IMR-90 (cell line): ENCODE data around the gene GOLGA1. TPM values are rescaled to one million over a fixed set of nuclear protein-coding genes. Genes with fewer than 3 reads are reported as not detected.

Source experiments
- ATAC-seq: fragments of 200-7000 bp; cut with Tn5 transposase; 2 replicates; pipeline ENCODE4 v1.9.1; 2020; ENCODE audit warnings: low read depth, mild to moderate bottlenecking, moderate library complexity
- BruUV-seq: library from RNA; stranded (reverse); fragments of 400-500 nt; replicated peaks from 2 replicates; lab custom pipeline; 2021; lab: Mats Ljungman, UMichigan
- CTCF ChIA-PET: fragments of 300-600 bp; formaldehyde crosslinking; extraction: SDS; loops from one replicate; lab custom pipeline; 2021; ENCODE audit warnings: antibody characterized with exemption; lab: Yijun Ruan, JAX
- POLR2A ChIA-PET: fragments of 300-600 bp; sonication (Branson Sonifier 250); formaldehyde crosslinking; loops from one replicate; lab custom pipeline; 2022; ENCODE audit warnings: antibody characterized with exemption; ENCODE audit not compliant: unreplicated experiment; lab: Charles Lee
- DNase-seq: peaks from one replicate; pipeline ENCODE4 v3.0.0; 2013
- H2AFZ ChIP-seq: replicated peaks from 2 replicates; pipeline ENCODE3; 2013; ENCODE audit warnings: low read length, mild to moderate bottlenecking; ENCODE audit not compliant: poor library complexity
- H2AK5ac ChIP-seq: 2 replicates; pipeline ENCODE4 v1.6.1; 2013; ENCODE audit warnings: low read depth, low read length, inconsistent platforms
- H2AK9ac ChIP-seq: replicated peaks from 2 replicates; pipeline ENCODE3; 2013; ENCODE audit warnings: mild to moderate bottlenecking, low read depth, low read length, moderate library complexity; ENCODE audit not compliant: poor library complexity
- H2BK120ac ChIP-seq: 2 replicates; pipeline ENCODE4 v1.6.1; 2013; ENCODE audit warnings: low read depth, low read length, inconsistent platforms
- H2BK15ac ChIP-seq: 3 replicates; pipeline ENCODE4 v1.6.1; 2013; ENCODE audit warnings: low read depth, low read length, inconsistent platforms
- H2BK20ac ChIP-seq: 2 replicates; pipeline ENCODE4 v1.6.1; 2013; ENCODE audit warnings: low read depth, mild to moderate bottlenecking, inconsistent platforms, low read length, moderate library complexity
- H2BK5ac ChIP-seq: 2 replicates; pipeline ENCODE4 v1.6.1; 2013; ENCODE audit warnings: mild to moderate bottlenecking, low read depth, low read length, inconsistent platforms; ENCODE audit not compliant: poor library complexity, severe bottlenecking
- H3K14ac ChIP-seq: replicated peaks from 2 replicates; pipeline ENCODE4 v1.6.1; 2013; ENCODE audit warnings: low read depth, low read length, inconsistent platforms
- H3K18ac ChIP-seq: 2 replicates; pipeline ENCODE4 v1.6.1; 2013; ENCODE audit warnings: low read depth, low read length, control low read depth
- H3K23ac ChIP-seq: 2 replicates; pipeline ENCODE4 v1.6.1; 2013; ENCODE audit warnings: low read depth, low read length, inconsistent platforms
- H3K27ac ChIP-seq: 2 replicates; pipeline ENCODE4 v1.5.1; 2013; ENCODE audit warnings: mild to moderate bottlenecking, control low read depth, low read length; ENCODE audit not compliant: insufficient read depth
- H3K27me3 ChIP-seq: 2 replicates; pipeline ENCODE4 v1.6.1; 2013; ENCODE audit warnings: low read length; ENCODE audit not compliant: control insufficient read depth, insufficient read depth
- H3K36me3 ChIP-seq: 2 replicates; pipeline ENCODE4 v1.6.1; 2013; ENCODE audit warnings: low read length, mixed read lengths; ENCODE audit not compliant: control insufficient read depth, insufficient read depth
- H3K4ac ChIP-seq: 2 replicates; pipeline ENCODE4 v1.6.1; 2013; ENCODE audit warnings: low read depth, low read length, inconsistent platforms
- H3K4me1 ChIP-seq: 2 replicates; pipeline ENCODE4 v1.6.1; 2013; ENCODE audit warnings: low read length, mixed read lengths; ENCODE audit not compliant: control insufficient read depth, insufficient read depth
- H3K4me2 ChIP-seq: 2 replicates; pipeline ENCODE4 v1.6.1; 2013; ENCODE audit warnings: low read depth, mild to moderate bottlenecking, control low read depth, low read length, moderate library complexity
- H3K4me3 ChIP-seq: 2 replicates; pipeline ENCODE4 v1.5.1; 2013; ENCODE audit warnings: low read depth, mild to moderate bottlenecking, control low read depth, low read length, moderate library complexity; ENCODE audit not compliant: insufficient read depth
- H3K56ac ChIP-seq: 2 replicates; pipeline ENCODE4 v1.6.1; 2013; ENCODE audit warnings: low read length, inconsistent platforms; ENCODE audit not compliant: insufficient read depth; ENCODE audit errors: extremely low read depth
- H3K79me1 ChIP-seq, 2 experiments: 2 replicates each; pipeline ENCODE4 v1.6.1; 2013; ENCODE audit warnings: low read length in 2 of 2, inconsistent platforms in 1 of 2, low read depth in 1 of 2
- H3K9ac ChIP-seq: 2 replicates; pipeline ENCODE4 v1.6.1; 2013; ENCODE audit warnings: low read depth, low read length, control low read depth
- H3K9me1 ChIP-seq: 2 replicates; pipeline ENCODE4 v1.6.1; 2013; ENCODE audit warnings: low read length, inconsistent platforms; ENCODE audit not compliant: insufficient read depth
- H3K9me3 ChIP-seq: 2 replicates; pipeline ENCODE4 v1.6.1; 2013; ENCODE audit warnings: low read length; ENCODE audit not compliant: control insufficient read depth, insufficient read depth
- H4K20me1 ChIP-seq: 2 replicates; pipeline ENCODE4 v1.6.1; 2013; ENCODE audit warnings: low read length, inconsistent platforms; ENCODE audit not compliant: insufficient read depth
- H4K5ac ChIP-seq: 2 replicates; pipeline ENCODE4 v1.6.1; 2013; ENCODE audit warnings: mild to moderate bottlenecking, low read depth, low read length, control low read depth
- H4K8ac ChIP-seq, 2 experiments: 2 replicates each; pipeline ENCODE4 v1.6.1; 2013; ENCODE audit warnings: low read depth in 2 of 2, low read length in 2 of 2, control low read depth in 1 of 2, inconsistent platforms in 1 of 2
- H4K91ac ChIP-seq: 2 replicates; pipeline ENCODE4 v1.6.1; 2013; ENCODE audit warnings: low read depth, low read length, inconsistent platforms; ENCODE audit not compliant: insufficient read depth
- BHLHE40 ChIP-seq: fragments of 150-350 bp; IDR thresholded peaks from 2 replicates; pipeline ENCODE4 v1.6.1; 2016; ENCODE audit warnings: mild to moderate bottlenecking, low read depth, low read length
- CEBPB ChIP-seq: IDR thresholded peaks from 2 replicates; pipeline ENCODE4 v1.6.1; 2012; ENCODE audit warnings: low read depth, low read length, improper control_type of control experiment
- CHD1 ChIP-seq: IDR thresholded peaks from 2 replicates; pipeline ENCODE4 v1.6.1; 2012; ENCODE audit warnings: low read depth, low read length, improper control_type of control experiment
- FOS ChIP-seq: fragments of 150-350 bp; IDR thresholded peaks from 2 replicates; pipeline ENCODE4 v1.6.1; 2016; ENCODE audit warnings: low read depth, low read length
- MAFK ChIP-seq: IDR thresholded peaks from 2 replicates; pipeline ENCODE4 v1.6.1; 2012; ENCODE audit warnings: low read depth, low read length, improper control_type of control experiment
- MAZ ChIP-seq: IDR thresholded peaks from 2 replicates; pipeline ENCODE4 v1.6.1; 2012; ENCODE audit warnings: low read depth, mild to moderate bottlenecking, low read length, improper control_type of control experiment, moderate library complexity, borderline replicate concordance
- NFE2L2 ChIP-seq: fragments of 150-350 bp; IDR thresholded peaks from 2 replicates; pipeline ENCODE4 v1.6.1; 2016; ENCODE audit warnings: low read depth, mild to moderate bottlenecking, low read length
- POLR2A ChIP-seq: IDR thresholded peaks from 2 replicates; pipeline ENCODE4 v1.6.1; 2012; ENCODE audit warnings: mild to moderate bottlenecking, low read depth, low read length
- RAD21 ChIP-seq: IDR thresholded peaks from 2 replicates; pipeline ENCODE4 v1.6.1; 2012; ENCODE audit warnings: low read length, improper control_type of control experiment
- RCOR1 ChIP-seq: IDR thresholded peaks from 2 replicates; pipeline ENCODE4 v1.6.1; 2012; ENCODE audit warnings: mild to moderate bottlenecking, low read length, improper control_type of control experiment; ENCODE audit not compliant: insufficient replicate concordance
- RFX5 ChIP-seq: IDR thresholded peaks from 2 replicates; pipeline ENCODE4 v1.8.0; 2012; ENCODE audit warnings: low read depth, mild to moderate bottlenecking, low read length, moderate library complexity
- SMC3 ChIP-seq: fragments of 150-350 bp; IDR thresholded peaks from 2 replicates; pipeline ENCODE4 v1.6.1; 2016; ENCODE audit warnings: low read depth, mild to moderate bottlenecking, antibody characterized with exemption, low read length, moderate library complexity
- WGBS, 2 experiments: methylation state at CpG; one replicate each; pipeline versions ENCODE4 v1.1.5 to v1.1.7; 2013; ENCODE audit warnings: missing lambda C conversion rate in 2 of 2; ENCODE audit not compliant: insufficient read length in 1 of 2; ENCODE audit errors: extremely low coverage in 2 of 2; 5-methylcytosine and 5-hydroxymethylcytosine counted together
- dilution Hi-C: fragments of 300-500 bp; cut with HindIII; formaldehyde crosslinking; loops from one replicate; pipeline ENCODE4 v1.14.3; 2018; ENCODE audit warnings: low sequenced_read_pairs; ENCODE audit not compliant: unreplicated experiment
- in situ Hi-C: fragments of 300-500 bp; cut with MboI; formaldehyde crosslinking; loops from 3 replicates; pipeline ENCODE4 v1.14.3; 2019; ENCODE audit warnings: low sequenced_read_pairs, inconsistent platforms, mixed read lengths
- intact Hi-C: fragments of 100-400 bp; cut with micrococcal nuclease; formaldehyde crosslinking; loops from 2 replicates; pipeline ENCODE4 v1.10.0; 2022
- polyA plus RNA-seq, 3 experiments: library from polyadenylated mRNA; depleted of rRNA; stranded (reverse); fragments of >200 nt; gene quantifications; 2 replicates each; pipeline ENCODE4 v1.2.3, GENCODE V29; 2012; ENCODE audit warnings: low replicate concordance in 1 of 3
- total RNA-seq: library from RNA; depleted of rRNA; stranded (reverse); fragments of >200 nt; gene quantifications from 2 replicates; pipeline ENCODE4 v1.2.3, GENCODE V29; 2012
- TF ChIP-seq, protein P1 (sequence below): fragments of 150-350 bp; IDR thresholded peaks from 2 replicates; pipeline ENCODE4 v1.6.1; 2017; ENCODE audit warnings: mild to moderate bottlenecking, antibody characterized with exemption, low read length, low read depth
- TF ChIP-seq, protein P2 (sequence below): fragments of 150-350 bp; IDR thresholded peaks from 2 replicates; pipeline ENCODE4 v1.6.1; 2016; ENCODE audit warnings: low read depth, mild to moderate bottlenecking, low read length, moderate library complexity, borderline replicate concordance
- TF ChIP-seq, protein P3 (sequence below): conservative IDR thresholded peaks from 2 replicates; pipeline ENCODE4 v1.5.1; 2012; ENCODE audit warnings: mild to moderate bottlenecking, low read depth, low read length, improper control_type of control experiment

Gene GOLGA1
- total and polyA plus RNA-seq, 2 of the 4 experiments (the other 2 are of a cell fraction): 10.6 to 12.7 TPM

DNA sequence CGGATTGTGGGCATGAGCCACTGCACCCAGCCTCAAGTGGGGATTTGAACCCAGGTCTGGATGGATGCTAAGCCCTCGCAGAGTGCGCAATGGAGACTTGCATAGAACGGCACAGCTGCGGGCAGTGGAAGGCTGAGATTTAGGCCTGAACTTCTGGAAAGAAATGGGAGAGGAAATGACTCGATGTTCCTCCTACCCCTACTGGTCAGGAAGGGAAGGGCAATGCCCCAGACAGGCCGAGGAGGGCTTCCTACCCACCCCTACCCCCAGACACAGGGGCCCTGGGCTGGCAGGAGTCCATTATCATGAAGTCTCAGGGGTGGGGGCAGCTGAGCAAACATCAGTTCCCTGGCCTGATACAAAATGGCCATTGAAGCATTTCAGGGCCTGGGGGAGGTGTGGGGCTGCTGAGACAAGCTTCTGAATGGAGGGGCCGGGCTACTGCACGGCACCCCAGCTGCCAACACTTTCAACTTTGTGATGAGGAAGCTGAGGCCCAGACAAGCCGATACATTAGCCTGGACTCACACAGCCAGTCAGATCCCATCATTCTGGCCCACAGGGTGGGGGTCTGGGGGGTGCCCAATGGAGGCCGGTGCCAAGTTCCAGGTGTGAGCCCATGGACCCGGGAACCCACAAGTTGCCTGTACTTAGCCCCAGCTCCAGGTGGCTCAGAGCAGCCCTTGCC, 101.1 kb downstream of the GOLGA1 start:
- ChIA-PET CTCF (interaction anchor here (0.6 to 1.6 kb wide), 8 partner anchors 10 to 288 kb away, joined by 3 to 16 read pairs (median 5); partner anchors contain the start of genes NR6A1 and WDR38), POLR2A (no interaction called here)
- WGBS, 2 experiments: 100% methylated on average over 1 of the region's 12 CpGs; no CpG with 5 or more reads in 1 of the 2 experiments
- Histone ChIP-seq H3K9ac (no peak overlapping the region), H3K9me1 (no peaks in the 10 kb centered on the region), H4K8ac (no peak overlapping the region), H4K91ac (no peak overlapping the region), H2BK5ac (no peak overlapping the region), H2AK5ac (no peak overlapping the region; the same call in 1 of the 2 replicates), H3K23ac (no peak overlapping the region), H3K56ac (no peak overlapping the region), H3K4me3 (no peak overlapping the region), H3K4me2 (no peak overlapping the region), H4K5ac (no peak overlapping the region), H3K27me3 (no peaks in the 10 kb centered on the region), H4K20me1 (no peaks in the 10 kb centered on the region), H3K4me1 (peaks cover 8% of the 10 kb centered on the region), H2BK20ac (no peak overlapping the region), H3K27ac (no peak overlapping the region), H3K18ac (no peak overlapping the region), H2BK120ac (no peak overlapping the region), H3K36me3 (no peaks in the 10 kb centered on the region), H3K9me3 (no peaks in the 10 kb centered on the region), H2AFZ (peak overlapping the region; percentile 39), H3K4ac (no peak overlapping the region), H3K79me1 (no peaks in the 10 kb centered on the region), H2BK15ac (no peak overlapping the region), H2AK9ac (peak overlapping the region; percentile 5), H3K14ac (no peak overlapping the region)
- DNase-seq: peak; percentile 30
- ATAC-seq: peak; percentile 73
- dilution Hi-C loops: no loop called here
- in situ Hi-C loops: no loop called here
- intact Hi-C loops: loop anchor here (1.0 kb wide), 1 partner anchor 65 kb away; no protein-coding TSS in a partner anchor
- no TSS peak for BruUV-seq
- TF ChIP-seq RFX5 (no peak), POLR2A (no peak), NFE2L2 (no peak), MAFK (no peak), SMC3 (peak; percentile 20; the same call in 1 of the 2 replicates), FOS (no peak), CHD1 (no peak), BHLHE40 (no peak), RAD21 (peak; percentile 42), MAZ (no peak), CEBPB (no peak), RCOR1 (no peak)
- TF ChIP-seq, protein P1, sequence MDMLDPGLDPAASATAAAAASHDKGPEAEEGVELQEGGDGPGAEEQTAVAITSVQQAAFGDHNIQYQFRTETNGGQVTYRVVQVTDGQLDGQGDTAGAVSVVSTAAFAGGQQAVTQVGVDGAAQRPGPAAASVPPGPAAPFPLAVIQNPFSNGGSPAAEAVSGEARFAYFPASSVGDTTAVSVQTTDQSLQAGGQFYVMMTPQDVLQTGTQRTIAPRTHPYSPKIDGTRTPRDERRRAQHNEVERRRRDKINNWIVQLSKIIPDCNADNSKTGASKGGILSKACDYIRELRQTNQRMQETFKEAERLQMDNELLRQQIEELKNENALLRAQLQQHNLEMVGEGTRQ: no peak
- TF ChIP-seq, protein P2, sequence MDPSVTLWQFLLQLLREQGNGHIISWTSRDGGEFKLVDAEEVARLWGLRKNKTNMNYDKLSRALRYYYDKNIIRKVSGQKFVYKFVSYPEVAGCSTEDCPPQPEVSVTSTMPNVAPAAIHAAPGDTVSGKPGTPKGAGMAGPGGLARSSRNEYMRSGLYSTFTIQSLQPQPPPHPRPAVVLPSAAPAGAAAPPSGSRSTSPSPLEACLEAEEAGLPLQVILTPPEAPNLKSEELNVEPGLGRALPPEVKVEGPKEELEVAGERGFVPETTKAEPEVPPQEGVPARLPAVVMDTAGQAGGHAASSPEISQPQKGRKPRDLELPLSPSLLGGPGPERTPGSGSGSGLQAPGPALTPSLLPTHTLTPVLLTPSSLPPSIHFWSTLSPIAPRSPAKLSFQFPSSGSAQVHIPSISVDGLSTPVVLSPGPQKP: no peak
- TF ChIP-seq, protein P3, sequence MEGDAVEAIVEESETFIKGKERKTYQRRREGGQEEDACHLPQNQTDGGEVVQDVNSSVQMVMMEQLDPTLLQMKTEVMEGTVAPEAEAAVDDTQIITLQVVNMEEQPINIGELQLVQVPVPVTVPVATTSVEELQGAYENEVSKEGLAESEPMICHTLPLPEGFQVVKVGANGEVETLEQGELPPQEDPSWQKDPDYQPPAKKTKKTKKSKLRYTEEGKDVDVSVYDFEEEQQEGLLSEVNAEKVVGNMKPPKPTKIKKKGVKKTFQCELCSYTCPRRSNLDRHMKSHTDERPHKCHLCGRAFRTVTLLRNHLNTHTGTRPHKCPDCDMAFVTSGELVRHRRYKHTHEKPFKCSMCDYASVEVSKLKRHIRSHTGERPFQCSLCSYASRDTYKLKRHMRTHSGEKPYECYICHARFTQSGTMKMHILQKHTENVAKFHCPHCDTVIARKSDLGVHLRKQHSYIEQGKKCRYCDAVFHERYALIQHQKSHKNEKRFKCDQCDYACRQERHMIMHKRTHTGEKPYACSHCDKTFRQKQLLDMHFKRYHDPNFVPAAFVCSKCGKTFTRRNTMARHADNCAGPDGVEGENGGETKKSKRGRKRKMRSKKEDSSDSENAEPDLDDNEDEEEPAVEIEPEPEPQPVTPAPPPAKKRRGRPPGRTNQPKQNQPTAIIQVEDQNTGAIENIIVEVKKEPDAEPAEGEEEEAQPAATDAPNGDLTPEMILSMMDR: peak; percentile 51
